ENCODE results near the gene EXOC4. TPM values are rescaled to one million over a fixed set of nuclear protein-coding genes. Genes with fewer than 3 reads are reported as not detected.

Gene EXOC4
- total and polyA plus RNA-seq, 12 donors, result 7.5 to 41.7 (median 34.6) TPM

GRCh38 chr7:133973710-133974109, 720.8 kb downstream of the EXOC4 start:
- no peak for TF ChIP-seq CTCF (IDR thresholded peaks at IDR 0.05)
- Histone ChIP-seq H3K9me3 (no peaks in the 10 kb centered on the region), H3K27ac (no peak overlapping the region), H3K4me1 (peaks cover 0 to 11% (median 0%) of the 10 kb centered on the region in 9 donors), H3K27me3 (no peaks in the 10 kb centered on the region), H3K4me3 (no peak overlapping the region), H3K36me3 (peaks cover 0 to 5% (median 0%) of the 10 kb centered on the region in 9 donors)
- no peak for ATAC-seq
- WGBS, 2 donors, result 97 to 100% methylated on average over 2 of the region's 2 CpGs
- intact Hi-C loops (cut with DNase I), result no loop called here
- no peak for DNase-seq

- TF ChIP-seq CTCF (IDR thresholded peaks at IDR 0.05), result no peak
- no peak for ATAC-seq
- intact Hi-C loops (cut with DNase I), result no loop called here
- Histone ChIP-seq H3K4me3 (no peak overlapping the region), H3K27ac (no peak overlapping the region), H3K36me3 (no peaks in the 10 kb centered on the region), H3K4me1 (peaks cover 0 to 11% (median 0%) of the 10 kb centered on the region in 9 donors), H3K27me3 (no peaks in the 10 kb centered on the region), H3K9me3 (no peaks in the 10 kb centered on the region)
- DNase-seq, result no peak
These were observed 722.3 kb downstream of the EXOC4 start for GRCh38 chr7:133975130-133975529.

- H3K4me1 ChIP-seq, result peaks cover 0 to 11% (median 0%) of the 10 kb centered on the region in 9 donors
- intact Hi-C loops (cut with DNase I), result no loop called here
- no peaks in the 10 kb centered on the region for H3K36me3 ChIP-seq
- H3K27me3 ChIP-seq, result no peaks in the 10 kb centered on the region
- H3K27ac ChIP-seq, result no peak overlapping the region
- ATAC-seq (no peak), DNase-seq (no peak)
- H3K4me3 ChIP-seq, result no peak overlapping the region
- TF ChIP-seq CTCF (IDR thresholded peaks at IDR 0.05), result no peak
- 95 to 100% methylated on average over 1 of the region's 1 CpG for WGBS, 2 donors
- no peaks in the 10 kb centered on the region for H3K9me3 ChIP-seq
These were observed 723.3 kb downstream of the EXOC4 start for GRCh38 chr7:133976140-133976539.

- H3K36me3 ChIP-seq, result no peaks in the 10 kb centered on the region
- TF ChIP-seq CTCF (IDR thresholded peaks at IDR 0.05), result no peak
- no peaks in the 10 kb centered on the region for H3K27me3 ChIP-seq
- H3K4me3 ChIP-seq, result no peak overlapping the region
- no peak for DNase-seq
- no peak overlapping the region for H3K27ac ChIP-seq
- no peak for ATAC-seq
- intact Hi-C loops (cut with DNase I), result no loop called here
- H3K4me1 ChIP-seq, result peaks cover 0 to 11% (median 0%) of the 10 kb centered on the region in 9 donors
- 77% methylated on average over 4 of the region's 4 CpGs for WGBS, 2 donors
- no peaks in the 10 kb centered on the region for H3K9me3 ChIP-seq
These were observed 724.8 kb downstream of the EXOC4 start for GRCh38 chr7:133977409-133978274.

Measured in heart right ventricle (tissue), 16 donors.